NB4 (cell line): ENCODE measurements around the gene GSTM4.

ENCODE experiments used
- CTCF ChIP-seq: IDR thresholded peaks from one replicate; pipeline ENCODE4 v1.5.1; 2012; ENCODE audit warnings: low read depth, low read length
- MAX ChIP-seq: IDR thresholded peaks from 2 replicates; pipeline ENCODE4 v1.6.1; 2011; ENCODE audit warnings: low read depth, low read length
- MYC ChIP-seq: IDR thresholded peaks from 2 replicates; pipeline ENCODE4 v1.6.1; 2011; ENCODE audit warnings: low read depth, low read length
- POLR2A ChIP-seq: IDR thresholded peaks from 2 replicates; pipeline ENCODE4 v1.6.1; 2011; ENCODE audit warnings: mild to moderate bottlenecking; ENCODE audit not compliant: insufficient read length; ENCODE audit errors: extremely low read depth

GRCh38 chr1:109618661-109619575 is 37.0 kb upstream of the GSTM4 start:
- no peak for TF ChIP-seq POLR2A
- no peak for TF ChIP-seq CTCF
- no peak for TF ChIP-seq MAX
- TF ChIP-seq MYC, result no peak
